Aorta (tissue), 5 donors: ENCODE results near the gene SLC27A1. TPM values are rescaled to one million over a fixed set of nuclear protein-coding genes. Genes with fewer than 3 reads are reported as not detected.
"Not testable (repeated sequence)": the region's sequence is repeated elsewhere in the genome, so short reads cannot be mapped to it uniquely, and the experiment has no call there.

ENCODE experiments used
- ATAC-seq: fragments of 200-7000 bp; cut with Tn5 transposase; one replicate; pipeline ENCODE4 v1.9.1; 2022; ENCODE audit warnings: moderate library complexity; ENCODE audit not compliant: low FRiP score
- DNase-seq, 2 donors: peaks; one replicate each; pipeline ENCODE4 v3.0.0-alpha.2; 2020
- H3K27ac ChIP-seq, 2 donors: one replicate each; pipeline ENCODE4 v1.5.1; 2013; ENCODE audit warnings: low read length in 2 of 2, mild to moderate bottlenecking in 2 of 2, moderate library complexity in 2 of 2, control low read depth in 1 of 2, inconsistent platforms in 1 of 2, low read depth in 1 of 2
- H3K27me3 ChIP-seq, 2 donors: one replicate each; pipeline ENCODE4 v1.6.1; 2013; ENCODE audit warnings: control low read depth in 1 of 2, low read length in 1 of 2, mild to moderate bottlenecking in 1 of 2, moderate library complexity in 1 of 2; ENCODE audit not compliant: insufficient read depth in 2 of 2, control insufficient read depth in 1 of 2
- H3K36me3 ChIP-seq, 2 donors: one replicate each; pipeline ENCODE4 v1.6.1; 2013; ENCODE audit warnings: control low read depth in 1 of 2, low read length in 1 of 2, mild to moderate bottlenecking in 1 of 2; ENCODE audit not compliant: insufficient read depth in 2 of 2, control insufficient read depth in 1 of 2
- H3K4me1 ChIP-seq, 2 donors: one replicate each; pipeline ENCODE4 v1.6.1; 2013; ENCODE audit warnings: low read length in 2 of 2, control low read depth in 1 of 2, mild to moderate bottlenecking in 1 of 2, moderate library complexity in 1 of 2; ENCODE audit not compliant: insufficient read depth in 2 of 2, control insufficient read depth in 1 of 2
- H3K4me3 ChIP-seq, 2 donors: one replicate each; pipeline ENCODE4 v1.5.1; 2013; ENCODE audit warnings: low read length in 2 of 2, control low read depth in 1 of 2, mild to moderate bottlenecking in 1 of 2
- H3K9me3 ChIP-seq: one replicate; pipeline ENCODE4 v1.6.1; 2013; ENCODE audit warnings: mild to moderate bottlenecking, low read length; ENCODE audit not compliant: control insufficient read depth
- WGBS, 2 donors: extraction: QIAGEN DNeasy Blood & Tissue Kit; methylation state at CpG; one replicate each; pipeline ENCODE4 v1.1.7; 2013; 5-methylcytosine and 5-hydroxymethylcytosine counted together
- intact Hi-C, 2 donors: fragments of 100-400 bp; cut with DNase I; formaldehyde crosslinking; loops; one replicate each; pipeline versions ENCODE4 v1.14.2 to v1.15.0; 2022
- polyA plus RNA-seq, 2 donors: library from polyadenylated mRNA; stranded (reverse); fragments of 200-250 nt; gene quantifications; one replicate each; pipeline ENCODE4 v1.2.3, GENCODE V29; 2013
- total RNA-seq, 2 donors: library from RNA; stranded (reverse); fragmentation: NEBNext Ultra II Directional; extraction: Animal tissue kit (Norgen Biotek cat#: 25700); gene quantifications; one replicate each; pipeline ENCODE4 v1.2.1, GENCODE V29; 2021
- donor health status: healthy with polysubstance abuse.
- donor health status: Bipolar disorder and iron deficiency.
- donor health status: DM: no; HTN: no; CAD: no.
- donor health status: DM: no; HTN: no; CAD: no.
- donor health status: DM: yes; HTN: yes; CAD: no.

Gene SLC27A1
- total and polyA plus RNA-seq, 4 donors = 6.8 to 37.8 (median 17.1) TPM

DNA sequence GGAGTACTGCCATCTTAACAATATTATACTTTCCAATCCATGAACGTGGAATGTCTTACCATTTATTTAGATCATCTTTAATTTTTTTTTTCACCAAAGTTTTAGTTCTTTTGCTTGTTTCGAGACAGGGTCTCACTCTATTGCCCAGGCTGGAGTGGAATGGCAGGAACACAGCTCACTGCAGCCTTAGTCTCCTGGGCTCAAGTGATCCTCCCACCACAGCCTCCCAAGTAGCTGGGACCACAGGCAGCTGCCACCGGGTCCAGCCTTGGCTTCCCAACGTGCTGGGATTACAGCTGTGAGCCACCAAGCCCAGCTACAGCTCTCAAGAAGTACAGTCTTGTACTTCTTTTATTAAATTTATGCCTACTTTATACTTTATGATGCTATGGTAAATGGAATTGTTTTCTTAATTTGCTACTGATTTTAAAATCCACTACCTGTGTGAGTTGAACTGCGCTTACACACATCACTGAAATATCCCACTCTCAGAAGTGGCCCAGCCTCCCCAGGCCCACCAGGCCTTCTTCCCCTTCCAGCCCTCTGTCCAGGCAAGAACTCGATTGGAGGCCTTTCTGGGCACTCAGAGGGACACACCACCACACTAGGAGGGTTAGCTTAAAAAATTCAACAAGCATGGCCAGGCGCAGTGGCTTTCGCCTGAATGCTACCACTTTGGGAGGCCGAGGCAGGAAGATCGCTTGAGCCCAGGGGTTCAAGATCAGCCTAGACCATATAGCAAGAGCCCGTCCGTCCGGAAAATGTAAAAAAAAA, 40.1 kb downstream of the SLC27A1 start:
- Histone ChIP-seq H3K27me3 (no peaks in the 10 kb centered on the region), H3K9me3 (no peaks in the 10 kb centered on the region), H3K27ac (no peak overlapping the region), H3K36me3 (no peaks in the 10 kb centered on the region), H3K4me1 (no peaks in the 10 kb centered on the region), H3K4me3 (peak overlapping the region in 1 of 2 donors; percentile 42)
- ATAC-seq = no peak
- WGBS, 2 donors = 42 to 44% methylated on average over 13 of the region's 13 CpGs
- intact Hi-C loops = loop anchor here (5.0 kb wide), 2 partner anchors 33 to 38 kb away; partner anchors contain the start of gene SLC27A1 (in 1 of the 2)
- DNase-seq = no peak

DNA sequence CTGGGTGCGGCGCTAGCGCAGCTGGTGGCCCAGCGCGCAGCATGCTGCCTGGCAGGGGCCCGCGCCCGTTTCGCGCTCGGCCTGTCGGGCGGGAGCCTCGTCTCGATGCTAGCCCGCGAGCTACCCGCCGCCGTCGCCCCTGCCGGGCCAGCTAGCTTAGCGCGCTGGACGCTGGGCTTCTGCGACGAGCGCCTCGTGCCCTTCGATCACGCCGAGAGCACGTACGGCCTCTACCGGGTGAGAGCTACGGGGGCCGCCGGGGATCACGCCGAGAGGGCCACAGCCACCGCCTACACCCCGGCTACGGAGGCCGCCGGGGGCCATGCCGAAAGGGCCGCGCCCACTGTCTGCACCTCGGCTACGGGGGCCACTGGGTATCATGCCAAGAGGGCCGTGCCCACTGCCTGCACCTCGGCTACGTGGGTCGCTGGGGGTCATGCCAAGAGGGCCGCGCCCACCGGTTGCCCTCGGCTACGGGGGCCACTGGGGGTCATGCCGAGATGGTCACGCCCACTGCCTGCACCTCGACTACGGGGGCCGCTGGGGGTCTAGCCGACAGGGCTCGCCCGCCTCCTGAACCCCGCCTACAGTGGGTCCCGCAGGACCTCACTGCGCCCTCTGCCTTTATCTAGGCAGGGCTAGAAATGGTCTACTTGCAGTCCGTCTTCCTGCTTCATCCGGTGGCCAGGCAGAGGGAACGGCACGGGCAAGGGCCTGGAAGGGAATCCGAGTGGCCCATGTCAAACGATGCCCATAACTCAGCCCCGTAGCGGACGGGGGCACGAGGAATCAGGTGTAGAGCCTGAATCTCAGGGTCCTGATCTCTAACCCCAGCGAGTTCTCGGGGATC, 41.6 kb downstream of the SLC27A1 start:
- no peaks in the 10 kb centered on the region for H3K27me3 ChIP-seq
- ATAC-seq (peak; percentile 92), DNase-seq (peak; percentile 94)
- 1% methylated on average over 50 to 82 of the region's 82 CpGs for WGBS, 2 donors
- intact Hi-C loops = loop anchor here (5.0 kb wide), 2 partner anchors 35 to 40 kb away; partner anchors contain the start of gene SLC27A1 (in 1 of the 2)
- peaks cover 0 to 2% of the 10 kb centered on the region in 2 donors for H3K36me3 ChIP-seq
- H3K4me3 ChIP-seq = peak overlapping the region; percentile 57 to 61
- peak overlapping the region; percentile 47 to 70 for H3K27ac ChIP-seq
- H3K9me3 ChIP-seq = no peaks in the 10 kb centered on the region
- H3K4me1 ChIP-seq = no peaks in the 10 kb centered on the region

DNA sequence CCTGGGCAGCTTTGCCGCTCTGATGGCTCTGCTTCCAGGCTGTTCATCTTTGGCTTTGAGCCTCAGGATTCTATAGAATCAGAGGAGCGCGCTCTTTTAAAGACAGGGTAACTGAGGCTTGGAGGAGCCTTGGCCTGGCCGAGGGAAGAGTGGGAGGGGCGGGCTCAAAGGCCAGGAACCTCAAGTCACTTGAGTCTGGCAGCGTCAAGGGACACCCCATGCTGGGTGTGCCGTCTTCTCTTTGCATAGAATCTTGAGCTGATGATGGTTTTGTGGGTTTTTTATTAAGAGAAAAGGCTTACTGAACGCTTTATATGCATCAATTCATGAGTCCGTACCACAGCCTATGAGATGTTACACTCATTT, 42.2 kb downstream of the SLC27A1 start:
- DNase-seq (no peak), ATAC-seq (no peak)
- H3K27ac ChIP-seq = no peak overlapping the region
- H3K36me3 ChIP-seq = peaks cover 0 to 6% of the 10 kb centered on the region in 2 donors
- 48 to 60% methylated on average over 9 of the region's 9 CpGs for WGBS, 2 donors
- H3K27me3 ChIP-seq = no peaks in the 10 kb centered on the region
- H3K4me3 ChIP-seq = peak overlapping the region in 1 of 2 donors; percentile 61
- H3K4me1 ChIP-seq = no peaks in the 10 kb centered on the region
- intact Hi-C loops = loop anchor here (5.0 kb wide), 2 partner anchors 35 to 40 kb away; partner anchors contain the start of gene SLC27A1 (in 1 of the 2)
- H3K9me3 ChIP-seq = peaks cover 1% of the 10 kb centered on the region

DNA sequence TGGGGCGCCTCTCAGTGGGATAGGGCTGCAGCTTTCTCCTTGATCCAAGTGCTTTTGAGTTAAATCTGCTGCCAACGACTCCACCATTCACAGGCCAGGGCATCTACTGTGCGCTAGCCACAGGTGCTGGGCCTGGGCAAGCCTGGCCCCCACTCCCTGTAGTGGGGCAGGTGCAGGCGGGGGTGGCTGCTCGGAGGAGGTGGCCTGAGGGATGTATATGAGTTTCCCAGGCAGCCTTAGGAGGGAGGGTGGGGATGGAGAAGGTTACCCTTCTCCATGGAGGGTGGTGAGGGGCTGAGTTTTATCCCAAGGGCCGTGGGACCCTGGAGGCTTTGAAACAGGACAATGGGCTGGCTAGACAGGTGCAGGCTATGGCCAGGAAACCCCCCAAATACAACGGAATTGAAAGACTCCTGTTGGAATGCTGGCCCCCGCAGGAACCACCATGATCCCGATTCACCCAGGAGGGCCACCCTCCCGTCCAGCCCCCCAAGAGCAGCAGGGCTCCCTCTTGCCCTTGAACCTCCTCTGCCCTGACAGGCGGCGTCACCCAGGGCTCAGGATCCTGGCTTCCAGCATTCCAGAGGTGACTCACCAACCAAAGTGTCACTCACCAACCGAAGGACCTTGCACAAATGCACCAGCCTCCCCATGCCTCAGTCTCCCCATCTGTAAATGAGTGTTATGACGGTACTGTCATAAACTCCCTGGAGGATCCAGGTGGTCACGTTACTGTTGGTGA, 45.3 kb downstream of the SLC27A1 start:
- ATAC-seq (no peak), DNase-seq (no peak)
- WGBS, 2 donors = 84 to 90% methylated on average over 15 of the region's 15 CpGs
- Histone ChIP-seq H3K4me1 (no peaks in the 10 kb centered on the region), H3K9me3 (peaks cover 3% of the 10 kb centered on the region), H3K4me3 (no peak overlapping the region), H3K27ac (no peak overlapping the region), H3K36me3 (peaks cover 0 to 6% of the 10 kb centered on the region in 2 donors), H3K27me3 (no peaks in the 10 kb centered on the region)
- intact Hi-C loops = no loop called here

DNA sequence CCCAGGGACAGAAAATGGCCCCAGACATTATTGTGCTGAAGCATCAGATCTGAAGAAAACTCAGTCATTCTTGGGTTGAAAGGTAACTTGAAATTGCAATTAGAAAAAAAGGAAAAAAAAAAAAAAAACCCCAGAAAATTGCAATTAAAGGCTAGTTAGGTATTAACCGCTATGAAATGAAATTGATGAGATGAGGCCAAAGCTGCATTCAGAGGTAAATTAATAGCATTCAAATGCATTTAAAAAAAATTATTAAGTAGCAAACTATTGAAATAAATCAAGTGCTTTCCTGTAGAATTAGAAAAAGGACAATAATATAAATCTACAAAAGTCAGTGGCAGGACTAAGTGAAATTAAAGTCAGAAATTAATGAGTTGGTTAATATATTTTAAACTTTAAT, 47.6 kb downstream of the SLC27A1 start:
- Histone ChIP-seq H3K27ac (no peak overlapping the region), H3K4me3 (no peak overlapping the region), H3K9me3 (peaks cover 3% of the 10 kb centered on the region), H3K4me1 (no peaks in the 10 kb centered on the region), H3K36me3 (peaks cover 0 to 6% of the 10 kb centered on the region in 2 donors), H3K27me3 (no peaks in the 10 kb centered on the region)
- WGBS, 2 donors = 100% methylated on average over 1 of the region's 1 CpG
- intact Hi-C loops = no loop called here
- ATAC-seq = no peak
- DNase-seq = no peak

- H3K9me3 ChIP-seq, H3K27me3 ChIP-seq, H3K4me1 ChIP-seq, DNase-seq, intact Hi-C loops, ATAC-seq, H3K27ac ChIP-seq, H3K4me3 ChIP-seq, H3K36me3 ChIP-seq: not testable (repeated sequence)
- WGBS, 2 donors = 87 to 90% methylated on average over 8 of the region's 8 CpGs
These were observed 48.3 kb downstream of the SLC27A1 start for GRCh38 chr19:17518654-17519053.

- H3K27me3 ChIP-seq = no peaks in the 10 kb centered on the region
- no peak overlapping the region for H3K4me3 ChIP-seq
- peaks cover 0 to 6% of the 10 kb centered on the region in 2 donors for H3K36me3 ChIP-seq
- intact Hi-C loops = no loop called here
- no peaks in the 10 kb centered on the region for H3K4me1 ChIP-seq
- 90 to 91% methylated on average over 9 of the region's 9 CpGs for WGBS, 2 donors
- DNase-seq (no peak), ATAC-seq (no peak)
- peaks cover 6% of the 10 kb centered on the region for H3K9me3 ChIP-seq
- no peak overlapping the region for H3K27ac ChIP-seq
These were observed 49.6 kb downstream of the SLC27A1 start for GRCh38 chr19:17519967-17520366.

DNA sequence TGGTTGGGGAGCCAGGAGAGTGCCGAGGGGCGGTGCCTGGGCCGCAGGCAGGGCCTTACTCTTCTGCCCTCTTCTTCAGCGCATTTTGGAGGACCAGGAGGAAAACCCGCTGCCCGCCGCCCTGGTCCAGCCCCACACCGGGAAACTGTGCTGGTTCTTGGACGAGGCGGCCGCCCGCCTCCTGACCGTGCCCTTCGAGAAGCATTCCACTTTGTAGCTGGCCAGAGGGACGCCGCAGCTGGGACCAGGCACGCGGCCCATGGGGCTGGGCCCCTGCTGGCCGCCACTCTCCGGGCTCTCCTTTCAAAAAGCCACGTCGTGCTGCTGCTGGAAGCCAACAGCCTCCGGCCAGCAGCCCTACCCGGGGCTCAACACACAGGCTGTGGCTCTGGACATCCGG, 50.5 kb downstream of the SLC27A1 start:
- no peak for DNase-seq
- H3K27me3 ChIP-seq = no peaks in the 10 kb centered on the region
- H3K4me1 ChIP-seq = no peaks in the 10 kb centered on the region
- H3K4me3 ChIP-seq = no peak overlapping the region
- WGBS, 2 donors = 95% methylated on average over 25 of the region's 25 CpGs
- intact Hi-C loops = no loop called here
- no peak for ATAC-seq
- H3K27ac ChIP-seq = no peak overlapping the region
- H3K9me3 ChIP-seq = peaks cover 6% of the 10 kb centered on the region
- H3K36me3 ChIP-seq = peaks cover 0 to 5% of the 10 kb centered on the region in 2 donors
